Heart left ventricle (tissue), 13 donors: ENCODE data around the gene SPIRE1.

Source experiments
- CTCF ChIP-seq, 12 donors: fragments of 200-600 bp; sonication (generic) in 4 of 12; IDR thresholded peaks; one replicate each; pipeline versions ENCODE4 v1.5.0 to v1.8.0; 2018 to 2022; ENCODE audit warnings: antibody characterized with exemption in 12 of 12, mild to moderate bottlenecking in 5 of 12
- POLR2A ChIP-seq, 2 donors: fragments of 450-650 bp; IDR thresholded peaks; one replicate each; pipeline ENCODE4 v1.6.1; 2017; ENCODE audit warnings: antibody characterized with exemption in 2 of 2, mild to moderate bottlenecking in 2 of 2, moderate library complexity in 2 of 2
- donor health status: ischemic (EF 13 %, LVEDD 7.1; RV severe dilation, severe dysfunction).
- donor health status: DM: no; HTN: yes; CAD: no.
- donor health status: DM: no; HTN: no; CAD: no.
- donor health status: ischemic (EF 25% LVEDD 6.9; RV normal size, moderate dysfunction).
- donor health status: ischemic (EF 25% LVEDD 5.7; RV mildly dilated, moderate dysfunction).
- donor health status: ischemic (EF 35%, LVEDD 5.7; RV mildly dilated, moderate dysfunction).
- donor health status: nonischemic (EF 11% LVEDD 7.7; RV severe dilation, severe dysfunction).
- donor health status: DM: yes; HTN: yes; CAD: no.
- donor health status: PGD.
- donor health status: ischemic (EF 29% LVEDD 5.4; RV normal size, mild dysfunction).
- donor health status: nonischemic (EF 23%, LVEDD 6.1; RV moderate dilation, normal function).

GRCh38 chr18:12500986-12501385, 156.9 kb downstream of the SPIRE1 start:
- no peak for TF ChIP-seq CTCF (IDR thresholded peaks at IDR 0.05)
- no peak for TF ChIP-seq POLR2A (IDR thresholded peaks at IDR 0.05)
